ENCODE results near the gene TCF7L1. TPM values are rescaled to one million over a fixed set of nuclear protein-coding genes. Genes with fewer than 3 reads are reported as not detected.

The TCF7L1 gene
- total RNA-seq, 1 donor from 2014 or later = 8.9 TPM

Small RNA genes within 50 kb of the gene (small RNA-seq; reads per million reads assigned to genes)
- gene AC093162.1 (not detected), gene RF00019 (not detected), gene RNU6-674P (not detected)

Other genes starting within 250 kb of the TCF7L1 start
- gene TMSB10, start 227.7 kb upstream of the TCF7L1 start, total RNA-seq = 3,298 TPM
- gene KCMF1, start 162.2 kb upstream of the TCF7L1 start, total RNA-seq = 12.5 TPM
- 29.7 TPM for gene TGOLN2, start 194.6 kb downstream of the TCF7L1 start, total RNA-seq
- 20.9 TPM for gene RETSAT, start 221.1 kb downstream of the TCF7L1 start, total RNA-seq
- gene ELMOD3, start 221.4 kb downstream of the TCF7L1 start, total RNA-seq = 8.9 TPM